ENCODE results near the gene TPK1.

Gene TPK1

DNA sequence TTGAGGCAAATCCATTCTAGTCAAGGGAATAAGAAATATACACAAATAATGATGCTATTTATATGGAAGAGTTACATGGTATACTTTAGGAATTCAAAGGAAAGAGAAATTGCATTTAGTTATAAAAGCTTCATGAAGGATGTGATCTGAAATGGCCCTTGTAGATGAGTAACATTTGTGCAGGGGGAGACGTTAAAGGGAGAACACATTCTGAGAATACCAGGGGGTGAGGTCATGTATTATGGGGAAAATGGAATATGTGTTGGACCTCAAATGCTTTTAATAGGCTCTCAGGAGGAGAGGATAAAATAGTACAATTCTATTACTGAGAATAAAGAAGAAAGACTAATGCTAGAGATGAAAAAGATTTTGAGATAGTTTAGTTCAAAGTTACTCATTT, 309.9 kb downstream of the TPK1 start:
- no peak for DNase-seq

DNA sequence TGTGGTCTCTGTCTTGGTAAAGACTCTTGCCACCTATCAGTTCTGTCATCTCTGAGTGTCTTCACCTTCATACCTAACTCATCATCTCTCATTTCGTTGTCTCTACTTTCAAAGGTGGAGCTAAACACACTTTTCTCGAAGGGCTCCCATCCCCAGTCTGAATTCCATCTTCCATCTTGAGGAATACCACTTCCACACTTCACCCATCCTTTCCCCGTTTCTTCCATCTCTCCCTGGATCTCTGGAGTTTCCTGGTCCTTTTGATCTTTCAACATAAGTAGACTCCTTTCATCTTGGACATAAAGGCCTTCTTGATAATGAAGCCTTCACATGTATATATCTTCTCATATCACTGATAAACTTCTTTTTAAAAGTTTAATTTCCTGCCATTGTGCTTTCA, 311.6 kb downstream of the TPK1 start:
- no peak for DNase-seq

DNA sequence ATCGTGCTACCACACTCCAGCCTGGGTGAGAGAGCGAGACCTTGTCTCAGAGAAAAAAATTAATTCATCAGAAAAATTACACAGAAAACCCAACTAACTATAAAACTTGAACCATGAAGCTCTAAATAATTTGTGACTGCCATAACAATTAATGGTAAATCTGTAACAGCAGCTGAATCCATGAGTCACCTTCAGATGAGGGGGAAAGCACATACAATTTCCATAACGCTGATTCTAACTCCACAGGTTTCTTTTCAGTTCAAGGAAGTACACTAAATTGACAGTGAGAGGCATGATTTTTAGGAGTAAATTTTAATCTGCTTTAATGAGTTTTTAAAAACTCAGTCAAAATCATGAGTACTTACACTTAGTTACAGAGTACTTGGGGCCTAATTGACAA, 312.2 kb downstream of the TPK1 start:
- no peak for DNase-seq

DNA sequence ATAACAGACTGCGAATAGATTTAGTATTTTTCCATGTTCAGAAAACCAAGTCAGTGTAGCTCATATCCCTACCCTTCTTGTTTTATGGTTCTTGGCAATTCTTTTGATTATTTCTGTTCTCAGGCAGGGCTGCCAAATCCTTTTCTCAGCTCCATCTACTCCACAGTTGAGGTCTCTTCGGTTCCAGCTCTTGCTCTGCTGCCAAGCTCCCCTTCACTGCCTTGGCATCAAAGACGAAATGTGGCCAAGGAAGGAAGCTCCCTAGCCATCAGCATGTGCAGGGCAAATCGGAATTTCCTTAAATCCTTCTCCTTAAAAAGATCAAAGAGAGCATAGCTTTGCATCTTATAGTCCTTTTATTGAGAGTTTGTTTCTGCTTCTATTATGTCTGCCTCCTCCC, 315.9 kb downstream of the TPK1 start:
- DNase-seq, result no peak

DNA sequence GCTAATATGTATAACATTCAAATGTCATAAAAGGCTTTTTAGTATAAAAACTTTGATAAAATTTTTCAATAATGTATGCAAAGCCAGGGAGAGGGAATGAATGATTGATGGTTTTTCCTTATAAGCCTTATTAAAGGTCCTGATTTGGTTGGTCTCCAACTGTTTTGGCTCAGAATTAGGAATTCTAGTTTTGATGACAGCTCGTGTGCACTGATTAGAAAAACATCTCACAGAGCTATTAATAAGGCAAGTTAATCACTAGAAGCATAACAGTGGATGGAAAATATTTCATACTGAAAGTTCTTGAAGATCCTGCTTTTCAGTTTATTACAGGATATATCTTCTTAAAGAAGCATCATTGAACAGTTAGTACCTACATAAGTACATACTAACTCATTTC, 317.5 kb downstream of the TPK1 start:
- DNase-seq, result no peak

DNA sequence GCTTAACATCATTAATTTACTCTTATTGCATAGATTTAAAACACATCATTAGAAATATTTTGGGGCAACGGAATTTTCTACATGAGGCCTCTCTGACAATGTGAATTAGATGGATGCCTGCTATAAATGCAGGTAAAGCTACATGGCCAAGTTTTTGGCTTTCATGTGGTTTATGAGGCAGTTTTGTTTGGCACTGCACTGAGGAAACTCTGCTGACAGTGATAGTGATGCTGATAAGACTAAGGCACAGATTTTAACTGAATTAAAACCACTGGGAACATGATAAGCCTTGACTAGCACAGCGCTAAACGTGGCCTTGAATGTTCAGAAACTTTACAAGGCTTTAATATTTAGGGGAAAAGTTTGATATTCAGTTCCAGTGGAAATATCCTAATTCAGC, 318.1 kb downstream of the TPK1 start:
- DNase-seq, result no peak

DNA sequence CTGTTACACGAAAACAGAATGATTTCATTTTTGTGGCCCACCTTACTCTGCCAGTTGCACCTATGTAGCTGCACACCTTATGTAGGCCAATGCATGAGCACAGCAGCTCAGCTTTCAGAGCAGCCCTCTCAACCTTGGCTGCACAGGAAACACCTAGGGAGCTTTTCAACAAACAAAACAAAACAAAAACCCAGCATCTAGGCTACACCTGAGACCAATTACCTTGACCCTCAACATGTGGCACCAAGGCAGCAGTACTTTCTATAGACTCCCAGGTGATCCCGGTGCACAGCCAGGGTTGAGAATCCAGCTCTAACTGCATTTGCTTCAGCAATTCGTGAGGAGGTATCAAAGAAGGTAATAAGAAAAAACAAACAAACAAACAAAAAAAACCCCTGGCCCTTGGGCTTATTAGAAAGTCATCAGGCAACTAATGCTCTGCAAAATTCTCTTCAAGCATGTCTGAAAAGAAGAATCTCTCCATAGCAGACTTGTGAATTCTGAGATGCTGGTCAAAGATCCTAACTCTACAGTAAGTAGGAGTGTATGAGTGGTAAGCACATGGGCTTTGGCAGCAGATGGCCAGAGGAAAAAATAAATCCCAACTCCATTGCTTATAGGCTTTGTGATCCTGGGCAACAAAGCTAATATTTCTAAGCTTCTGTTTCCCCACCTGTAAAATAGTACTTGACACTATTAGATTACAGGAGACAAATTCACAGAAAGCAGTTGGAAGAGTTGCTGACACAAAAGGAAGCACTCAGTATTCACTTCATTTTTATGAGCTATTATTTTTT, 318.9 kb downstream of the TPK1 start:
- DNase-seq, result no peak

GRCh38 chr7:144513334-144513733, 322.5 kb downstream of the TPK1 start:
- no peak for DNase-seq

DNA sequence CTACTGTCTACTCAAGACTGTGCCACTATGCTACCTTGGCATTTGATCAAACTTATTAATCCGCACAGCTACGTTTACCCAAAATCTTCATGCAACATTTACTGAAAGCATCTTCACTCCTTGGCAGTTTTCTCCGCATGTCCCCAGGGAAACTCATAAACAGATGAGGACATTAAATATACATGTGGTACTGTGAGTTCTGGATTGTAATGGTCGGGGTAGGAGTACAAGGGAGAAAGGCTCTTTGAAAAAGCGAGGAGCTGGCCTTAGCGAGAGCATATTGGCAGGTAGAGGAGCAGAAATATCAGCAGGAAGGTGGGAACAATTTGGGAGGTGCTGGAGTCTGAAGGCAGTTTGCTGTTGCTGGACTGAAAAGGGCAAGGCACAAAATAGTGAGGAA, 325.2 kb downstream of the TPK1 start:
- DNase-seq, result no peak

DNA sequence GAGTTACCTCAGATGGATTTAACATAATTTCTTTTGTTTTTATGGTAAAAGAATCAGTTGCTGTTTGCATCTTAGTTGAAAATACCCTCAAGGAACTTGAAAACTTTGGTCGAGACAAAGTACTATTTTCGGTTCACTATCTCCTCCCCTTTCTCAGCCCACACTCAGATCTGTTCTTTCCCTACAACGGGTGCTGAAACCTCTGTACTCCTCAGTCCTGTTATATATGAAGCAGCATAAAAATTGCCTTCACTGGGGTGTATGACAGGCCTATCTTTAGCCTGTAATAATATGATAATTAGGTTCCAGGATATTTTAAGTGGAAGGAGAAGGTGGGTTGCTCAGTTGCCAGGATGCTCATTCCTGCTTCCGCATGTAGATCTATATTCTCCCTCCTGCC, 327.2 kb downstream of the TPK1 start:
- DNase-seq, result no peak

DNA sequence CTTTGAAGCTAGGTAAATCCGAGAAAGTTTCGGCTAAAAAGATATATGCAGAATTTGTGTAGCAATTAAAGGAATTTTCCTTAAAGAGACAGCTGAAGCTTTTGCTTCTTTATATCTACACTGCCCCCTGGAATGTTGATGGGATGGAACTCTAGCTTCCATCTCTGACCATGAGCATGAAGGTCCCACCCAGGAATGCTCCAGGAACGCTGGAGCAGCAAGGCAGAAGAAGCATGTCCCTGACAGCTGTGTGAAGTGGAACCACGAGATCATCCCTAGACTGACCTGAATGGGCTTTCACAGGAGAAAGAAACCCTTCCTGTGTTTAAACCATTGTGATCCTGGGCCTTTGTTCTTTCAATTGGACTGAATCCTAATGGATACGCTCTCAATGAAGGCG, 332.6 kb downstream of the TPK1 start:
- no peak for DNase-seq

GRCh38 chr7:144500225-144500624, 335.6 kb downstream of the TPK1 start:
- no peak for DNase-seq

DNA sequence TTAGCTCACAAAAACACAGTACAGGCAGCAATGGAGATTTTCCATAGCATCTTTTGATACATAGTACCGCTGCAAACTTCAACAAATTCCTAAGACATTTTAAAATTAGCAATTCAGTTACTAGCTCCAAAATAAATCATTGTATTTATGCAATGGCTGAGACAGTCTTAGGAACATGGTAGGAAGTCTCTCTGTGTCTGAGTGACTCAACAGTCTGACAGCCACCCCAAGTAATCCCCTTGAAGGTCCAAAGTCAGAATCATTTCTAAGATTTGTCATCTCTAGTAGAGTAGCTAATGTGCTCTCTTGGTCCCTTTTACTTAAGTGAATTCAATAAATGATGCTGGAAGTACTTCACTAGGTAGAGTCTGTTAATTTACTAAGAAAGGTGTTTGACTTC, 338.6 kb downstream of the TPK1 start:
- no peak for DNase-seq

- no peak for DNase-seq
Observed at GRCh38 chr7:144494355-144494754, 341.5 kb downstream of the TPK1 start.

- no peak for DNase-seq
Observed at GRCh38 chr7:144489504-144489903, 346.3 kb downstream of the TPK1 start.

- no peak for DNase-seq
Observed at GRCh38 chr7:144488977-144489376, 346.9 kb downstream of the TPK1 start.

GRCh38 chr7:144487901-144488300, 348.0 kb downstream of the TPK1 start:
- no peak for DNase-seq

- no peak for DNase-seq
Observed at GRCh38 chr7:144484445-144484844, 351.4 kb downstream of the TPK1 start.

DNA sequence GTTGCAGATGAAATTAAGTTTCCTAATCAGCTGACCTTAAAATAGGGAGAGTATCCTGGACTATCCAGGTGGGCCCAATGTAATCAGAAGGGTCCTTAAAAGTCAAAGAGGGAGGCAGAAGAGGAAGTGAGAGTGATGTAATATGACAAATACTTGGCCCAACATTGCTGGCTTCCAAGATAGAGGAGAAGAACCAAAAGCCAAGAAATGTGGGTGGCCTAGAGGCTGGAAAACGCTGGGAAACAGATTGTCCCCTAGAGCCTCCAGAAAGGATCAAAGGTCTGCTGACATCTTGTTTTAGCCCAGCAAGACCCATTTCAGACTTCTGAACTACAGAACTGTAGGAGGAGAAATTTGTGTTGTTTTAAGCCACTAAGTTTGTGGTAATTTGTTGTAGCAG, 352.7 kb downstream of the TPK1 start:
- DNase-seq, result no peak

DNA sequence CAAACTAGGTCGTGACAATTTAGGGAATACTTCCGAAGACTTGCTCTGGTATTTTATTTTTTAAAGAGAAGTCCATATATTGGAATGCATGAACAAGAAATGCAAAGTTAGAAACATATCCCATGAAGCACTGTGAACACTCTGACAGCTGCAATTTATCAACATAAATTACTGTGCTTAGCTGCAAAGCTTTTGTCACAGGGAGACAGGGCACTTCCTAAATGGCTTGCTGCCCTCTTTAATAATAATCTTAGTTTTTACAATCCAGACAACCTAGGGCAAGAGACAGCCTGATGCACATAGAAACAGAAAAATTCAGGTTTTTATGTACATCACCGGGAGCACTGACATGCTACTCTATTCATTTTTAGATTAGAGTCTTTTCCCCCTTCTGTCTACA, 354.0 kb downstream of the TPK1 start:
- no peak for DNase-seq

GRCh38 chr7:144477348-144477747, 358.5 kb downstream of the TPK1 start:
- DNase-seq, result no peak

- no peak for DNase-seq
Observed at GRCh38 chr7:144474800-144475615, 360.8 kb downstream of the TPK1 start.

DNA sequence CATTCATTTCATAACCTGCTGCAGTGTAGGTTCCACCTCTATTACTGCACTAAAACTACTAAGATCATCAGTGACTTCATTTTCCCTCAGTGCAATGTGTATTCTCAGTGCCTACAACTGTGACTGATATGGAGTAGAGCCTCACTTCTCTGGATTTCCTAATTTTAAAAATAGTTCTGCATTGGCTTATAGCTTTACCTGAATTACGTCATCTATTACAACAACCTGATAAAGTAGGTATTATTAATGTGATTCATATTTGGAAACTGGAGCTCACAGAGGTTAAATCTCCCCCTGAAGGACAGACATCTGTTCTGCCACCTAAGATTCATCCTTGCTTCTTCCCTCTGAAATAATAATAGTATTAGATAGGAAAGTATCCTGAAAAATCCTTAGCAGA, 361.5 kb downstream of the TPK1 start:
- no peak for DNase-seq

GRCh38 chr7:144473908-144474307, 361.9 kb downstream of the TPK1 start:
- no peak for DNase-seq
